ENCODE results near the gene LARGE2.
"Not testable (repeated sequence)": the region's sequence is repeated elsewhere in the genome, so short reads cannot be mapped to it uniquely, and the experiment has no call there.

The LARGE2 gene

DNA sequence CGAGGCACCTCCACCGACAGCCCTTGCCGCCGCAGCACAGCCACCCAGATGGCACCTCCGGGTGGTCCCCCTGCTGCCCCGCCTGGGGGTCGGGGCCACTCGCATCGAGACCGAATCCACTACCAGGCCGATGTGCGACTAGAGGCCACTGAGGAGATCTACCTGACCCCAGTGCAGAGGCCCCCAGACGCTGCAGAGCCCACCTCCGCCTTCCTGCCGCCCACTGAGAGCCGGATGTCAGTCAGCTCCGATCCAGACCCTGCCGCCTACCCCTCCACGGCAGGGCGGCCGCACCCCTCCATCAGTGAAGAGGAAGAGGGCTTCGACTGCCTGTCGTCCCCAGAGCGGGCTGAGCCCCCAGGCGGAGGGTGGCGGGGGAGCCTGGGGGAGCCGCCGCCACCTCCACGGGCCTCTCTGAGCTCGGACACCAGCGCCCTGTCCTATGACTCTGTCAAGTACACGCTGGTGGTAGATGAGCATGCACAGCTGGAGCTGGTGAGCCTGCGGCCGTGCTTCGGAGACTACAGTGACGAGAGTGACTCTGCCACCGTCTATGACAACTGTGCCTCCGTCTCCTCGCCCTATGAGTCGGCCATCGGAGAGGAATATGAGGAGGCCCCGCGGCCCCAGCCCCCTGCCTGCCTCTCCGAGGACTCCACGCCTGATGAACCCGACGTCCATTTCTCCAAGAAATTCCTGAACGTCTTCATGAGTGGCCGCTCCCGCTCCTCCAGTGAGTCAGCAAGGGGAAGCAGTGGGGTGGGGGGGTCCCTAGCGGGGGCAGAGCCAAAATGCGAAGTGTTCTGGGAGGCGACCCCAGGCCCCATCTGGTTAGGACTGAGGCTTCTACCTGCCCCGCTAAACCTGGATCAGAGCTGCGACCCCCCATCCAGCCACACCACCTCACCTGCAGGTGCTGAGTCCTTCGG lies 19.7 kb upstream of the LARGE2 start:
- TF ChIP-seq, protein P1, sequence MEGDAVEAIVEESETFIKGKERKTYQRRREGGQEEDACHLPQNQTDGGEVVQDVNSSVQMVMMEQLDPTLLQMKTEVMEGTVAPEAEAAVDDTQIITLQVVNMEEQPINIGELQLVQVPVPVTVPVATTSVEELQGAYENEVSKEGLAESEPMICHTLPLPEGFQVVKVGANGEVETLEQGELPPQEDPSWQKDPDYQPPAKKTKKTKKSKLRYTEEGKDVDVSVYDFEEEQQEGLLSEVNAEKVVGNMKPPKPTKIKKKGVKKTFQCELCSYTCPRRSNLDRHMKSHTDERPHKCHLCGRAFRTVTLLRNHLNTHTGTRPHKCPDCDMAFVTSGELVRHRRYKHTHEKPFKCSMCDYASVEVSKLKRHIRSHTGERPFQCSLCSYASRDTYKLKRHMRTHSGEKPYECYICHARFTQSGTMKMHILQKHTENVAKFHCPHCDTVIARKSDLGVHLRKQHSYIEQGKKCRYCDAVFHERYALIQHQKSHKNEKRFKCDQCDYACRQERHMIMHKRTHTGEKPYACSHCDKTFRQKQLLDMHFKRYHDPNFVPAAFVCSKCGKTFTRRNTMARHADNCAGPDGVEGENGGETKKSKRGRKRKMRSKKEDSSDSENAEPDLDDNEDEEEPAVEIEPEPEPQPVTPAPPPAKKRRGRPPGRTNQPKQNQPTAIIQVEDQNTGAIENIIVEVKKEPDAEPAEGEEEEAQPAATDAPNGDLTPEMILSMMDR (IDR thresholded peaks at IDR 0.05; ENCODE audit: low read depth, low read length, missing control alignments) = no peak
- no peak for DNase-seq (ENCODE audit: low read depth)
- no peak overlapping the region for H3K4me3 ChIP-seq (ENCODE audit: low read depth, low read length)

DNA sequence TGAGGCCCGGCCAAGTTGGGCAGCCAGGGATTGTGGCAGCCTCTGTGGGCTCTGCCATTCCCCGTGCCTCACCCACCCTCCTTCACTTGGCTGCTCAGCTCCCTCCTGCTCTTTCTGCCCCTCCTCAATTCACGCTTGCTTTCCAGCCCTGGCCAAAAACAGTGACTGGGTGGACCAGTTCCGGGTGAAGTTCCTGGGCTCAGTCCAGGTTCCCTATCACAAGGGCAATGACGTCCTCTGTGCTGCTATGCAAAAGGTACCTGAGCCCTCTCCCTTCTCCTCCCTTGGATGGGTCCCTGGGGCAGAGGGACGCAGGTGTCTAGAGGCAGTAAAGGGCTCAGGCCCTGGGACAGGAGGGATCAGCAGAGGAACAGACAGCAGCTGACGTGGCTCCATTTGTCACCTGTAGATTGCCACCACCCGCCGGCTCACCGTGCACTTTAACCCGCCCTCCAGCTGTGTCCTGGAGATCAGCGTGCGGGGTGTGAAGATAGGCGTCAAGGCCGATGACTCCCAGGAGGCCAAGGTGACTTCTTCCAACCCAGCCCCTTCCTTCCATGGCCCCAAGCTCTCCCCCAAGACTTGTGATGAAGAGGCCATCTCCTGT lies 18.0 kb upstream of the LARGE2 start:
- H3K4me3 ChIP-seq (ENCODE audit: low read depth, low read length) = no peak overlapping the region
- TF ChIP-seq, protein P1 (IDR thresholded peaks at IDR 0.05; ENCODE audit: low read depth, low read length, missing control alignments) = no peak
- DNase-seq (ENCODE audit: low read depth) = no peak

DNA sequence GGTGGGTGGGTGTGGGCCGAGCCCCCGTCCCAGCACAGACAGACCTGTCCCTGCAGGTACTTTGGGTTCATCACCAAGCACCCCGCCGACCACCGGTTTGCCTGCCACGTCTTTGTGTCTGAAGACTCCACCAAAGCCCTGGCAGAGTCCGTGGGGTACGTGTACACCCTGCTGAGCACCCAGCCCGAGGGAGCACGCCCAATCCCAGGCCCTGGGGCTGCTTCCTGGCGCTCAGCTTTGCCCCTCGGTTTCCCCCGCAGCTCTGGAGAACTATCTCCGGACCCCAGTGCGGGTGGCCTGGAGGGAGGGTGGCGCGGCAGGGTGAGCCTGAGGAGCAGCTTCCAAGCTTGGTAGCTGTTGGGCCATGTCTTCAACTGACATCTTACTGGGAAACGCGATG lies 17.4 kb upstream of the LARGE2 start:
- no peak overlapping the region for H3K4me3 ChIP-seq (ENCODE audit: low read depth, low read length)
- TF ChIP-seq, protein P1 (IDR thresholded peaks at IDR 0.05; ENCODE audit: low read depth, low read length, missing control alignments) = no peak
- no peak for DNase-seq (ENCODE audit: low read depth)

DNA sequence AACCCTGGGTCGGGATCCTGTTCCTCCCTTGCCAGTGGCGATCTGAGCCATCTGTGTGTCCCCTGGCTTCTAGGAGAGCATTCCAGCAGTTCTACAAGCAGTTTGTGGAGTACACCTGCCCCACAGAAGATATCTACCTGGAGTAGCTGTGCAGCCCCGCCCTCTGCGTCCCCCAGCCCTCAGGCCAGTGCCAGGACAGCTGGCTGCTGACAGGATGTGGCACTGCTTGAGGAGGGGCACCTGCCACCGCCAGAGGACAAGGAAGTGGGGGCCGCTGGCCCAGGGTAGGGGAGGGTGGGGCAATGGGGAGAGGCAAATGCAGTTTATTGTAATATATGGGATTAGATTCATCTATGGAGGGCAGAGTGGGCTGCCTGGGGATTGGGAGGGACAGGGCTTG lies 16.9 kb upstream of the LARGE2 start:
- not testable (repeated sequence) for H3K4me3 ChIP-seq (ENCODE audit: low read depth, low read length); DNase-seq (ENCODE audit: low read depth)

DNA sequence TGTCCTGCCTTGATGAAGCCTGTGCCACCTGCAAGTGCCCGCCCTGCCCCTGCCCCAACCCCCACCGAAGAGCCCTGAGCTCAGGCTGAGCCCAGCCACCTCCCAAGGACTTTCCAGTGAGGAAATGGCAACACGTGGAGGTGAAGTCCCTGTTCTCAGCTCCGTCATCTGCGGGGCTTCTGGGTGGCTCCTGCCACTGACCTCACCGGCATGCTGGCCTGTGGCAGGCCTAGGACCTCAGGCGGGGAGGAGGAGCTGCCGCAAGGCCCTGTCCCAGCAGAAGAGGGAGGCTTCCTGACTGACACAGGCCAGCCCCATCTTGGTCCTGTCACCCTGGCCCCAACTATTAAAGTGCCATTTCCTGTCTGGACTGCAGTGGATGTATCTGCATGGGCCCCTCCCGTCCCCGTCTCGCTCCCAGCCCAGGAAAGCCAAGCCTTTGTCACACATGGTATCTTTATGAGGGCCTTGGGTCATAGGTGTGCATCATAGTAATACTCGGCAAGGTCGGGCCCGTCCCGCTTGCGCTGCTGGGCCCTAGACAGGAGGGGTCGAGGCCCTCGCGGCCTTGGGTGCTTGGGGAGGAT lies 16.3 kb upstream of the LARGE2 start:
- no peak overlapping the region for H3K4me3 ChIP-seq (ENCODE audit: low read depth, low read length)
- DNase-seq (ENCODE audit: low read depth) = no peak
- TF ChIP-seq, protein P1 (IDR thresholded peaks at IDR 0.05; ENCODE audit: low read depth, low read length, missing control alignments) = no peak

DNA sequence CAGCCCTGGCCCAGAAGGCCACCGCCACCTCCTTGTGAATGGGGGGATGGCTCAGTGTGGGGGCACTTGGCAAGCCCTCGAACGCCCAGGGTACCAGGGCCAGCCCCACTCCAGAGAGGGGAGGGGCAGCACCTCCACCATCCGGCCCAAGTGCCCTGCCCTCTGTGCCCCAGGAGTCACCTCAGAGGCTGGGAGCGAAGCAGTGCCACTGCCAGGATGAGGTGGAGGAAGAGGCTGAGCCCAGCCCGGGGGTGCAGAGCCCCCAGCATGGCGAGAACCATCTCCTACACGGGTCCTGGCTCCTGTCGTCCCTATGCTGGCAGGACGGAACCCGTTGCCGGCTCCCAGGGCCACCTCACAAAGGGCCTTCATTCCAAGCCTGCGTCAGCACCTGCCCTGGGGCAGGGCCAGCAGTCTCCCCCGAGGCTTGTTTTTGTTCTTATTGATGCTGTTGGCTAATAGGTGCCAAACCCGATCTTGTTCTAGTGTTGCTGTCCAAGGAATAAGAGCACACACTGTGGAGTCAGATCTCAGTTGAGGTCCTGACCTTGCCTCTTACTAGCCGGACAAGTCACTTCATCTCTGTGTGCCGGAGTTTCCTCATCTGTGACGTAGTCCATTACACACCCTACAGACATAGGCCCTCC lies 15.4 kb upstream of the LARGE2 start, which contains the start of gene FREY1:
FREY1 (minus strand) TSS at position 307 of the 647 bp plus-strand sequence; CDS start at position 281, 26 bp downstream.
- H3K4me3 ChIP-seq (ENCODE audit: low read depth, low read length) = no peak within 1 kb of the TSS
- TF ChIP-seq, protein P1 (IDR thresholded peaks at IDR 0.05; ENCODE audit: low read depth, low read length, missing control alignments) = no peak
- DNase-seq (ENCODE audit: low read depth) = no peak

DNA sequence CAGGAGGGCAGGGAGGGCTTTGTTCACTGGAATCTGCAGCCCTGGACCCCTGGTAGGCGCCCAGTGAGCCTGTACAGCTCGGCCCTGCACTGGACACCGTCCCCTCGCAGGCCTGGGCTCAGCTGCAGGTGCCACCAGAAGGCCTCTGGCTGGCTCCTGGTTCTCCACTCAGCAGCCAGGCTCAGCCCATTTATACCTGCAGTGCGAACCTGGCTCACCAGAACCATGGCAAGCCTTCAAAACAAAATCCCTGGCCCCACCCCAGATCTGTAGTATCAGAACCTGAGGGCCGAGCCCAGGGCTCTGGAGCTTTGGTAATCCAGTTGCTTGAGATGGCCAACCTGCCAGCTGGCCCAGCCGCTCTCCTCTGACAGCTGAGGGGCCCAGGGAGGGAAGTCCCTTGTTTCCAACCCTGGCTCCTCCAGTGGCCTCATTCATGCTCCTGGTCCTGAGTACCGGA lies 14.5 kb upstream of the LARGE2 start:
- DNase-seq (ENCODE audit: low read depth) = no peak
- no peak overlapping the region for H3K4me3 ChIP-seq (ENCODE audit: low read depth, low read length)
- TF ChIP-seq, protein P1 (IDR thresholded peaks at IDR 0.05; ENCODE audit: low read depth, low read length, missing control alignments) = no peak
